B cell (primary cell): ENCODE measurements around the gene GPC3. TPM values are rescaled to one million over a fixed set of nuclear protein-coding genes. Genes with fewer than 3 reads are reported as not detected.

ENCODE experiments used
- ATAC-seq: fragments of 200-7000 bp; cut with Tn5 transposase; one replicate; pipeline ENCODE4 v1.10.0; 2021; ENCODE audit warnings: low read depth, mild to moderate bottlenecking, moderate number of reproducible peaks, moderate library complexity
- CTCF ChIA-PET: fragments of 350-600 bp; sonication (Branson Sonifier 250); formaldehyde crosslinking; loops from one replicate; lab custom pipeline; 2021; ENCODE audit warnings: antibody characterized with exemption, inconsistent platforms; lab: Charles Lee
- POLR2A ChIA-PET: fragments of 350-600 bp; sonication (Branson Sonifier 250); formaldehyde crosslinking; loops from one replicate; lab custom pipeline; 2021; ENCODE audit warnings: antibody characterized with exemption; lab: Charles Lee
- DNase-seq: peaks from one replicate; pipeline ENCODE4 v3.0.0; 2013
- H2AFZ ChIP-seq: 2 replicates; pipeline ENCODE4 v1.6.1; 2012; ENCODE audit warnings: mild to moderate bottlenecking, low read depth, low read length; ENCODE audit not compliant: insufficient read depth, poor library complexity, severe bottlenecking
- H3K27ac ChIP-seq, 2 donors: 1 replicate in 1 of 2; 2 replicates in 1 of 2; pipeline ENCODE4 v1.5.1; 2012 to 2013; ENCODE audit warnings: low read length in 2 of 2, mild to moderate bottlenecking in 2 of 2, moderate library complexity in 1 of 2
- H3K27me3 ChIP-seq, 4 experiments: fragments of 200-600 bp in 1 of 4; sonication (generic) in 1 of 4; replicated peaks in 1 of 4; 1 replicate in 2 of 4; 2 replicates in 2 of 4; pipeline versions ENCODE4 v1.6.1 to v1.7.0; 2013 to 2016; ENCODE audit warnings: low read length in 3 of 4, mild to moderate bottlenecking in 2 of 4, mixed read lengths in 1 of 4, moderate library complexity in 1 of 4; ENCODE audit not compliant: insufficient read depth in 4 of 4, control insufficient read depth in 3 of 4; ENCODE audit errors: control extremely low read depth in 1 of 4
- H3K36me3 ChIP-seq, 2 experiments: replicated peaks in 1 of 2; 1 replicate in 1 of 2; 2 replicates in 1 of 2; pipeline versions ENCODE4 v1.6.1 to v1.7.1; 2013; ENCODE audit warnings: low read length in 1 of 2; ENCODE audit not compliant: insufficient read depth in 2 of 2, control insufficient read depth in 1 of 2; ENCODE audit errors: control extremely low read depth in 1 of 2, extremely low read depth in 1 of 2
- H3K4me1 ChIP-seq, 2 donors: fragments of 200-600 bp in 1 of 2; sonication (generic) in 1 of 2; 1 replicate in 1 of 2; 2 replicates in 1 of 2; pipeline versions ENCODE4 v1.5.1 to v1.6.1; 2013 to 2017; ENCODE audit warnings: low read length in 2 of 2; ENCODE audit not compliant: control insufficient read depth in 2 of 2, insufficient read depth in 2 of 2
- H3K4me2 ChIP-seq: replicated peaks from 2 replicates; pipeline ENCODE3; 2012; ENCODE audit warnings: mild to moderate bottlenecking, low read depth, low read length; ENCODE audit not compliant: poor library complexity, severe bottlenecking
- H3K4me3 ChIP-seq, 5 experiments: fragments of 200-600 bp in 1 of 5; sonication (generic) in 1 of 5; 1 replicate in 3 of 5; 2 replicates in 2 of 5; pipeline versions ENCODE4 v1.5.1 to v1.7.0; 2011 to 2016; ENCODE audit warnings: low read length in 4 of 5, mild to moderate bottlenecking in 4 of 5, low read depth in 2 of 5, control low read depth in 1 of 5, moderate library complexity in 1 of 5; ENCODE audit not compliant: insufficient read depth in 1 of 5; ENCODE audit errors: control extremely low read depth in 1 of 5, extremely low read depth in 1 of 5
- H3K79me2 ChIP-seq: fragments of 200-600 bp; sonication (generic); one replicate; pipeline ENCODE4 v1.6.0; 2016; ENCODE audit warnings: low read length; ENCODE audit not compliant: control insufficient read depth, insufficient read depth
- H3K9ac ChIP-seq: fragments of 200-600 bp; sonication (generic); 2 replicates; pipeline ENCODE4 v1.6.1; 2017; ENCODE audit warnings: mild to moderate bottlenecking, low read length, moderate library complexity
- H3K9me3 ChIP-seq, 3 donors: one replicate each; pipeline versions ENCODE4 v1.6.1 to v1.7.1; 2013; ENCODE audit warnings: low read length in 2 of 3; ENCODE audit not compliant: control insufficient read depth in 2 of 3, insufficient read depth in 1 of 3; ENCODE audit errors: control extremely low read depth in 1 of 3
- H4K20me1 ChIP-seq: 2 replicates; pipeline ENCODE4 v1.6.0; 2012; ENCODE audit warnings: mild to moderate bottlenecking, low read length; ENCODE audit not compliant: insufficient read depth, control insufficient read depth, poor library complexity, severe bottlenecking
- H3K27ac Mint-ChIP-seq: one replicate; pipeline ENCODE4 v1.8.0; 2021; ENCODE audit warnings: mixed read lengths
- H3K27me3 Mint-ChIP-seq: one replicate; pipeline ENCODE4 v1.8.0; 2021; ENCODE audit warnings: mixed read lengths
- H3K4me1 Mint-ChIP-seq: one replicate; pipeline ENCODE4 v1.8.0; 2021; ENCODE audit warnings: mixed read lengths
- H3K4me3 Mint-ChIP-seq: one replicate; pipeline ENCODE4 v1.8.0; 2021; ENCODE audit warnings: mixed read lengths
- H3K9me3 Mint-ChIP-seq: one replicate; pipeline ENCODE4 v1.8.0; 2022; ENCODE audit warnings: mixed read lengths; ENCODE audit not compliant: insufficient read depth
- CTCF ChIP-seq: fragments of 200-600 bp; IDR thresholded peaks from one replicate; pipeline ENCODE4 v1.8.0; 2022; ENCODE audit warnings: antibody characterized with exemption, mild to moderate bottlenecking
- EZH2 ChIP-seq: IDR thresholded peaks from 2 replicates; pipeline ENCODE4 v1.6.1; 2012; ENCODE audit warnings: borderline replicate concordance, low read depth, mild to moderate bottlenecking, moderate library complexity, low read length; ENCODE audit not compliant: insufficient read depth, poor library complexity, severe bottlenecking
- WGBS: methylation state at CpG from one replicate; pipeline ENCODE4 v1.1.5; 2013; ENCODE audit warnings: missing lambda C conversion rate; ENCODE audit not compliant: insufficient coverage; 5-methylcytosine and 5-hydroxymethylcytosine counted together
- intact Hi-C: fragments of 100-400 bp; cut with micrococcal nuclease; formaldehyde crosslinking; loops from one replicate; pipeline ENCODE4 v1.10.0; 2022
- polyA plus RNA-seq: library from polyadenylated mRNA; depleted of rRNA; stranded (reverse); fragments of >200 nt; gene quantifications from 2 replicates; pipeline ENCODE4 v1.2.3, GENCODE V29; 2012
- total RNA-seq, 2 donors: library from RNA; stranded (reverse); fragments of 120-200 nt in 1 of 2; gene quantifications; 1 replicate in 1 of 2; 2 replicates in 1 of 2; pipeline versions ENCODE4 v1.2.3 to v1.2.4, GENCODE V29; 2013 to 2022

GPC3 gene
- total and polyA plus RNA-seq, 2 donors (not counting 1 experiment from before 2014, with no cell fraction given) = not detected

DNA sequence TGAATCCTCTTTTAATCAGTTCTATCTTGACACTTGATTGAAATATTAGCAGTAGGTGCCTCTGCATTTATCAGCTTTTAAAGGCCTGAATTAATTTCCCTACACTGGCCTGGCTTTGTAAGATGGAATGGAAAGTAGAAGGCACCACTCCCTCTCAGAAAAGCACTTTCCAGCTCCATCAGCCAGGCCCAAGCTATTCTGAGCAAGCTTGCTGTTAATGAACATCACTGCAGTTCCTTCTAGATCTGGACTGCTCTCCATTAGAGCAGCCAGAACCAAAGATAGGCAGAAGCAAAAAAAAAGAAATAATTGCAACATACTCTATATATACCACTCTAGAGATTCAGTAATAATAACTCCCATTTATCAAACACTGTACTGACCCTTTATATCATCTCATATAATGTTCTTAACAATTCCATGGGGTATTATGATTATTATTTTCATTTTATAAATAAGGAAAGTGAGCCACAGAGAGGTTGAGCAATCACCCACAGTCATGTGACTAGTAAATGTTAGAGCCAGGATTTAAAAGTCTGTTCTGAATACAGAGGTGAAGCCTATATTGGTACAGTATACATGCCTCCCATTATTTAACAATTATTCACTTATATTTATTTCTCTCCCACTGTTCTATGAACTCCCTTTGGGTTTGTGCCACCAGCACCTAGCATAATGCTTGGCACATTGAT, 39.4 kb upstream of the GPC3 start:
- ChIA-PET POLR2A (no interaction called here), CTCF (no interaction called here)
- H3K27ac Mint-ChIP-seq = no peak overlapping the region
- Histone ChIP-seq H3K79me2 (no peaks in the 10 kb centered on the region), H3K4me3 (no peak overlapping the region), H2AFZ (no peak overlapping the region), H3K9me3 (no peaks in the 10 kb centered on the region), H3K9ac (no peak overlapping the region), H3K27me3 (no peaks in the 10 kb centered on the region), H3K36me3 (no peaks in the 10 kb centered on the region), H3K27ac (no peak overlapping the region), H3K4me1 (no peaks in the 10 kb centered on the region), H3K4me2 (no peak overlapping the region), H4K20me1 (no peaks in the 10 kb centered on the region)
- TF ChIP-seq CTCF (no peak), EZH2 (no peak)
- H3K4me1 Mint-ChIP-seq = no peaks in the 10 kb centered on the region
- H3K9me3 Mint-ChIP-seq = no peaks in the 10 kb centered on the region
- H3K4me3 Mint-ChIP-seq = no peak overlapping the region
- intact Hi-C loops = no loop called here
- ATAC-seq = no peak
- no peaks in the 10 kb centered on the region for H3K27me3 Mint-ChIP-seq
- DNase-seq = no peak

DNA sequence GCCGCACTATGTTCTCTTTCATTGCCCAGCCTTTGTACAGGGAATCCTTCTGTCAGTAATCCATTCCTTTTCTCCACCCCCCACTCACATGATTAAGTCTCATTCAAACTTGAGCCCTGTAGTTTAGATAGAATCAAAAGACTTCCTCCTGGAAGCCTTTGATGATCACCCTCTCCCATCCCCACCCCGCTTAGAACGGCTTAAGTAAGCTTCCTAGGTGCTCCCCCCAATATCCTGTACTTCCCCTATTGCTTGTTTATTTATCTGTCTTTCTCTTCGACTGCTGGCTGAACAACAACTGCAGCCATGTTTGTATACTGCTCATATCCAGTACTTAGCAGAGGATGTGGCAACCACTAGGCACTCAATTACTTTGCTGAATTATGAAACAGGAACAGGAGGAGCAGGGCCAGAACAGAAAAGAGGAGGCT, 38.5 kb upstream of the GPC3 start:
- Histone ChIP-seq H3K27me3 (no peaks in the 10 kb centered on the region), H3K4me1 (no peaks in the 10 kb centered on the region), H3K4me2 (no peak overlapping the region), H3K9me3 (no peaks in the 10 kb centered on the region), H2AFZ (no peak overlapping the region), H3K9ac (no peak overlapping the region), H3K79me2 (no peaks in the 10 kb centered on the region), H3K27ac (no peak overlapping the region), H3K4me3 (no peak overlapping the region), H4K20me1 (no peaks in the 10 kb centered on the region), H3K36me3 (no peaks in the 10 kb centered on the region)
- ChIA-PET POLR2A (no interaction called here), CTCF (no interaction called here)
- peaks cover under 1% of the 10 kb centered on the region for H3K27me3 Mint-ChIP-seq
- no peak for ATAC-seq
- DNase-seq = no peak
- TF ChIP-seq CTCF (no peak), EZH2 (no peak)
- no peak overlapping the region for H3K4me3 Mint-ChIP-seq
- 49% methylated on average over 2 of the region's 4 CpGs for WGBS
- intact Hi-C loops = no loop called here
- no peak overlapping the region for H3K27ac Mint-ChIP-seq
- H3K4me1 Mint-ChIP-seq = no peaks in the 10 kb centered on the region
- H3K9me3 Mint-ChIP-seq = no peaks in the 10 kb centered on the region
